ENCODE data around the gene SORBS2. TPM values are rescaled to one million over a fixed set of nuclear protein-coding genes. Genes with fewer than 3 reads are reported as not detected.
A peak's percentile ranks its signal among the peaks of the same experiment; 100 is the strongest.

Gene SORBS2
- total and polyA plus RNA-seq, 8 donors = 9.0 to 908 (median 66.4) TPM

GRCh38 chr4:185677637-185678314 lies 134.2 kb downstream of the SORBS2 start:
- Histone ChIP-seq H3K4me3 (no peak overlapping the region), H3K27me3 (no peaks in the 10 kb centered on the region), H3K9me3 (no peaks in the 10 kb centered on the region), H3K36me3 (peaks cover 0 to 18% (median 12%) of the 10 kb centered on the region in 4 donors), H3K4me1 (peaks cover 0 to 28% (median 2%) of the 10 kb centered on the region in 4 donors), H3K27ac (no peak overlapping the region)
- intact Hi-C loops (cut with DNase I; ENCODE audit: low total_unique reads) = no loop called here
- TF ChIP-seq POLR2A (IDR thresholded peaks at IDR 0.05) = no peak
- no peak for DNase-seq
- WGBS, 5 donors = 17 to 54% (median 41%) methylated on average over 1 of the region's 1 CpG

DNA sequence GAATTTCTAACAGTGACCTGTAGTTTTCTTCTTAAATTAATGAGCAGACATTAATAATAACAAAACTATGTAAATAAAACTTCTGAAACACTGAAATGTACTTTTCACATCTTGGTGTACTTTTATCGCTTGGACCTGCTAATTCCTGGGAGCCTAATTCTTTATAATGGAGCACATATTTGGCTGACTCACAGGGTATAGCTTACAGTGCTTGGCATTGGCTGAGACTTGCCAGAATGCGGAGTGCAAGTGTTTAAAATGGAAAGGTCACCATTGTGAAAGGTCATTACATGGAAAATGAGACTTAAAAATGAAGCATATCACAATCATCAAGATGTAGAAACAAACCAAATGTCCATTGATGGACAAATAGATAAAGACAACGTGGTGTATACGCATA lies 139.4 kb downstream of the SORBS2 start:
- Histone ChIP-seq H3K36me3 (peaks cover 0 to 28% (median 17%) of the 10 kb centered on the region in 4 donors), H3K4me3 (no peak overlapping the region), H3K4me1 (peaks cover 0 to 27% (median 11%) of the 10 kb centered on the region in 4 donors), H3K27me3 (no peaks in the 10 kb centered on the region), H3K9me3 (no peaks in the 10 kb centered on the region), H3K27ac (peak overlapping the region in 1 of 5 donors; percentile 10)
- TF ChIP-seq EP300 (IDR thresholded peaks at IDR 0.05) (no peak), POLR2AphosphoS5 (IDR thresholded peaks at IDR 0.05) (peak in 1 of 3 donors; percentile 23), POLR2A (IDR thresholded peaks at IDR 0.05) (no peak)
- TF ChIP-seq, protein P1, sequence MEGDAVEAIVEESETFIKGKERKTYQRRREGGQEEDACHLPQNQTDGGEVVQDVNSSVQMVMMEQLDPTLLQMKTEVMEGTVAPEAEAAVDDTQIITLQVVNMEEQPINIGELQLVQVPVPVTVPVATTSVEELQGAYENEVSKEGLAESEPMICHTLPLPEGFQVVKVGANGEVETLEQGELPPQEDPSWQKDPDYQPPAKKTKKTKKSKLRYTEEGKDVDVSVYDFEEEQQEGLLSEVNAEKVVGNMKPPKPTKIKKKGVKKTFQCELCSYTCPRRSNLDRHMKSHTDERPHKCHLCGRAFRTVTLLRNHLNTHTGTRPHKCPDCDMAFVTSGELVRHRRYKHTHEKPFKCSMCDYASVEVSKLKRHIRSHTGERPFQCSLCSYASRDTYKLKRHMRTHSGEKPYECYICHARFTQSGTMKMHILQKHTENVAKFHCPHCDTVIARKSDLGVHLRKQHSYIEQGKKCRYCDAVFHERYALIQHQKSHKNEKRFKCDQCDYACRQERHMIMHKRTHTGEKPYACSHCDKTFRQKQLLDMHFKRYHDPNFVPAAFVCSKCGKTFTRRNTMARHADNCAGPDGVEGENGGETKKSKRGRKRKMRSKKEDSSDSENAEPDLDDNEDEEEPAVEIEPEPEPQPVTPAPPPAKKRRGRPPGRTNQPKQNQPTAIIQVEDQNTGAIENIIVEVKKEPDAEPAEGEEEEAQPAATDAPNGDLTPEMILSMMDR (IDR thresholded peaks at IDR 0.05) = no peak
- peak in 1 of 2 donors; percentile 20 for DNase-seq
- intact Hi-C loops (cut with DNase I; ENCODE audit: low total_unique reads) = no loop called here
- WGBS, 5 donors = 43 to 59% (median 53%) methylated on average over 4 of the region's 4 CpGs

DNA sequence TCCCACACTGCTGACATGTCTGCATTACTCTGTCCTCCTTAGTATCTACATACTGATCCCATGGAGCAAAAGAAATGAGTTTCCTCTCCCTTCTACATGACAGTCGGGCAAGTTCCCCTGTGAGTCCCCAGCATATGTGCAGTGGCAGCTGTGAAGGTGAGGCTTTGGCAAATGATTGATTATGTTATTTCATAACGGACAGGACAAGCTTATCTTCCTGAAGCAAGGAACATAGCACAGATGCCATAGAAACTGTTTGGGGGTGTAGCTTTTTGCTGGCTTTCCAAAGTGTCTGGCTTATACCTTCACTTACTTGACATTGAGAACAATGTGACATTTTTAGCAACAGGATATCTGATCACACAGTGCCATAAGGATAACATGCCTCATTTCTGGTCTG lies 139.8 kb downstream of the SORBS2 start:
- H3K4me1 ChIP-seq = peaks cover 0 to 27% (median 11%) of the 10 kb centered on the region in 4 donors
- H3K9me3 ChIP-seq = no peaks in the 10 kb centered on the region
- WGBS, 5 donors = 24 to 46% (median 37%) methylated on average over 2 of the region's 2 CpGs
- no peak overlapping the region for H3K4me3 ChIP-seq
- DNase-seq = no peak
- TF ChIP-seq, protein P1 (IDR thresholded peaks at IDR 0.05) = no peak
- TF ChIP-seq POLR2A (IDR thresholded peaks at IDR 0.05) (no peak), EP300 (IDR thresholded peaks at IDR 0.05) (no peak), POLR2AphosphoS5 (IDR thresholded peaks at IDR 0.05) (no peak)
- no peaks in the 10 kb centered on the region for H3K27me3 ChIP-seq
- H3K27ac ChIP-seq = peak overlapping the region in 1 of 5 donors; percentile 10
- intact Hi-C loops (cut with DNase I; ENCODE audit: low total_unique reads) = no loop called here
- peaks cover 0 to 24% (median 13%) of the 10 kb centered on the region in 4 donors for H3K36me3 ChIP-seq

- intact Hi-C loops (cut with DNase I; ENCODE audit: low total_unique reads) = no loop called here
- TF ChIP-seq EP300 (IDR thresholded peaks at IDR 0.05) = no peak
- no peak for TF ChIP-seq POLR2A (IDR thresholded peaks at IDR 0.05)
- no peak for TF ChIP-seq POLR2AphosphoS5 (IDR thresholded peaks at IDR 0.05)
- TF ChIP-seq, protein P1 (IDR thresholded peaks at IDR 0.05) = no peak
- H3K4me1 ChIP-seq = peaks cover 0 to 27% (median 11%) of the 10 kb centered on the region in 4 donors
- no peaks in the 10 kb centered on the region for H3K27me3 ChIP-seq
- 70 to 88% (median 85%) methylated on average over 4 of the region's 4 CpGs for WGBS, 5 donors
- DNase-seq = no peak
- H3K9me3 ChIP-seq = no peaks in the 10 kb centered on the region
- no peak overlapping the region for H3K4me3 ChIP-seq
- peak overlapping the region in 2 of 5 donors; percentile 7 to 47 for H3K27ac ChIP-seq
- peaks cover 0 to 18% (median 7%) of the 10 kb centered on the region in 4 donors for H3K36me3 ChIP-seq
Measured at GRCh38 chr4:185671496-185671895, 140.5 kb downstream of the SORBS2 start.

DNA sequence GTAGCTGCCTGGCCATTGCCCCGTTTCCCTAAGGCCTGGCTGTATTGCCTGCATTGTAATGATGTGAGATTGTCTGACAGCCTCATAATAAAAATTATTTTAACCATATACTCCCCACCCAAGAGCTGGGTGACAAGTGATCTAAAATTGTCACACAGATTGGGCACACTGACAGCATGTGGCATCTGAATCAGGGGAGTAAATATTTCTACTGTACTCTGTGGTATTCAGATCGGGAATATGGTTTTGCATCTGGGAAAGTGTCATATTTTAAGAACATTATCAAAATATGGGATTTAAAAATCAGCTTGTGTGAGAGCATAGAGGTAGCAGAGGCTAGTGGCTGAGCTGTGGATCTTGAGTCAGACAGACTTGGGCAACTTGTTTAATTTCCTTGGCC lies 140.9 kb downstream of the SORBS2 start:
- intact Hi-C loops (cut with DNase I; ENCODE audit: low total_unique reads) = no loop called here
- DNase-seq = no peak
- no peak overlapping the region for H3K4me3 ChIP-seq
- WGBS, 5 donors = 69 to 93% (median 90%) methylated on average over 2 of the region's 2 CpGs
- H3K4me1 ChIP-seq = peaks cover 0 to 27% (median 11%) of the 10 kb centered on the region in 4 donors
- H3K27ac ChIP-seq = peak overlapping the region in 3 of 5 donors; percentile 7 to 47 (median 17)
- H3K27me3 ChIP-seq = no peaks in the 10 kb centered on the region
- H3K9me3 ChIP-seq = no peaks in the 10 kb centered on the region
- peaks cover 0 to 18% (median 8%) of the 10 kb centered on the region in 4 donors for H3K36me3 ChIP-seq
- TF ChIP-seq POLR2AphosphoS5 (IDR thresholded peaks at IDR 0.05) (no peak), POLR2A (IDR thresholded peaks at IDR 0.05) (no peak), EP300 (IDR thresholded peaks at IDR 0.05) (no peak)
- TF ChIP-seq, protein P1 (IDR thresholded peaks at IDR 0.05) = no peak
